Stomach (tissue), 4 donors: ENCODE results near the gene ARSJ.

Source experiments
- EP300 ChIP-seq: sonication (generic); formaldehyde crosslinking; IDR thresholded peaks from one replicate; pipeline ENCODE4 v1.6.1; 2017; ENCODE audit warnings: antibody characterized with exemption
- POLR2A ChIP-seq, 4 donors: fragments of 450-650 bp; IDR thresholded peaks; one replicate each; pipeline ENCODE4 v1.6.1; 2016; ENCODE audit warnings: antibody characterized with exemption in 4 of 4, control low read depth in 2 of 4, mild to moderate bottlenecking in 1 of 4, moderate library complexity in 1 of 4
- POLR2AphosphoS5 ChIP-seq, 3 donors: sonication (generic); formaldehyde crosslinking; IDR thresholded peaks; one replicate each; pipeline ENCODE4 v1.6.1; 2016; ENCODE audit warnings: antibody characterized with exemption in 3 of 3
- TF ChIP-seq, protein P1 (sequence below), 7 experiments: fragments of 450-650 bp in 4 of 7; fragments of 200-600 bp in 3 of 7; sonication (generic) in 3 of 7; IDR thresholded peaks; one replicate each; pipeline ENCODE4 v1.5.1; 2016 to 2019; ENCODE audit warnings: antibody characterized with exemption in 7 of 7, control low read depth in 2 of 7, mild to moderate bottlenecking in 1 of 7

DNA sequence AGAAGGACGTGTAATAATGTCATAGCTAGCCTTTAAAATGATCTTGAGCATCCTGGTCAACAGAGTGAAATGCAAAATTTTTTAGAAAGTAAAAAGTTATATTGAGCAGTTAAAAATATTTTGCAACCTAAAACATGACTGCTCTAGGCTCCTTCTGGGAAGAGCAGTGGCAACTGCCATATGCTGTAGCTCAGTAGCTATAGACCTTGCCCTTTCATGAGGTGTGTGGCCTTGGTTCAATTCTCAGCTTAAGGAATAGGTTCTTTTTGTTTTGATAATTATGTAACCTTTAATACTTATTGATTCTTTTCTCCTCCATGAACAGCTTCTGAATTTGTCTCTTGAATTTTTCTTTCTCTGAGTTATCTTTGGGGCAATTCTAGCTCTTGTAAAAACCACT is 105.0 kb downstream of the ARSJ start:
- TF ChIP-seq POLR2AphosphoS5 (IDR thresholded peaks at IDR 0.05) = no peak
- no peak for TF ChIP-seq POLR2A (IDR thresholded peaks at IDR 0.05)
- TF ChIP-seq, protein P1, sequence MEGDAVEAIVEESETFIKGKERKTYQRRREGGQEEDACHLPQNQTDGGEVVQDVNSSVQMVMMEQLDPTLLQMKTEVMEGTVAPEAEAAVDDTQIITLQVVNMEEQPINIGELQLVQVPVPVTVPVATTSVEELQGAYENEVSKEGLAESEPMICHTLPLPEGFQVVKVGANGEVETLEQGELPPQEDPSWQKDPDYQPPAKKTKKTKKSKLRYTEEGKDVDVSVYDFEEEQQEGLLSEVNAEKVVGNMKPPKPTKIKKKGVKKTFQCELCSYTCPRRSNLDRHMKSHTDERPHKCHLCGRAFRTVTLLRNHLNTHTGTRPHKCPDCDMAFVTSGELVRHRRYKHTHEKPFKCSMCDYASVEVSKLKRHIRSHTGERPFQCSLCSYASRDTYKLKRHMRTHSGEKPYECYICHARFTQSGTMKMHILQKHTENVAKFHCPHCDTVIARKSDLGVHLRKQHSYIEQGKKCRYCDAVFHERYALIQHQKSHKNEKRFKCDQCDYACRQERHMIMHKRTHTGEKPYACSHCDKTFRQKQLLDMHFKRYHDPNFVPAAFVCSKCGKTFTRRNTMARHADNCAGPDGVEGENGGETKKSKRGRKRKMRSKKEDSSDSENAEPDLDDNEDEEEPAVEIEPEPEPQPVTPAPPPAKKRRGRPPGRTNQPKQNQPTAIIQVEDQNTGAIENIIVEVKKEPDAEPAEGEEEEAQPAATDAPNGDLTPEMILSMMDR (IDR thresholded peaks at IDR 0.05) = no peak
- no peak for TF ChIP-seq EP300
